ENCODE measurements around the gene CDH23. TPM values are rescaled to one million over a fixed set of nuclear protein-coding genes. Genes with fewer than 3 reads are reported as not detected.

Gene CDH23
- total and polyA plus RNA-seq, 2 experiments from 2014 or later: 0.30 to 1.5 TPM

GRCh38 chr10:71522442-71523144, 125.9 kb downstream of the CDH23 start:
- Histone ChIP-seq H3K4me2 (no peak overlapping the region), H3K9me3 (ENCODE audit: low read depth) (no peaks in the 10 kb centered on the region), H3K4me3 (no peak overlapping the region), H3K4me1 (ENCODE audit: insufficient read depth) (no peaks in the 10 kb centered on the region), H3K36me3 (replicated peaks; ENCODE audit: insufficient read depth, low read depth) (no peaks in the 10 kb centered on the region), H3K27me3 (no peaks in the 10 kb centered on the region), H2AFZ (no peak overlapping the region), H4K20me1 (ENCODE audit: insufficient read depth, poor library complexity, severe bottlenecking) (no peaks in the 10 kb centered on the region), H3K79me2 (no peaks in the 10 kb centered on the region), H3K9me2 (replicated peaks; ENCODE audit: insufficient read depth) (no peaks in the 10 kb centered on the region), H3K27ac (no peak overlapping the region)
- 61% methylated on average over 5 of the region's 5 CpGs for WGBS (ENCODE audit: low lambda C conversion rate, missing lambda C conversion rate)
- TF ChIP-seq EZH2 (IDR thresholded peaks at IDR 0.05; ENCODE audit: borderline replicate concordance): no peak
- TF ChIP-seq, protein P1, sequence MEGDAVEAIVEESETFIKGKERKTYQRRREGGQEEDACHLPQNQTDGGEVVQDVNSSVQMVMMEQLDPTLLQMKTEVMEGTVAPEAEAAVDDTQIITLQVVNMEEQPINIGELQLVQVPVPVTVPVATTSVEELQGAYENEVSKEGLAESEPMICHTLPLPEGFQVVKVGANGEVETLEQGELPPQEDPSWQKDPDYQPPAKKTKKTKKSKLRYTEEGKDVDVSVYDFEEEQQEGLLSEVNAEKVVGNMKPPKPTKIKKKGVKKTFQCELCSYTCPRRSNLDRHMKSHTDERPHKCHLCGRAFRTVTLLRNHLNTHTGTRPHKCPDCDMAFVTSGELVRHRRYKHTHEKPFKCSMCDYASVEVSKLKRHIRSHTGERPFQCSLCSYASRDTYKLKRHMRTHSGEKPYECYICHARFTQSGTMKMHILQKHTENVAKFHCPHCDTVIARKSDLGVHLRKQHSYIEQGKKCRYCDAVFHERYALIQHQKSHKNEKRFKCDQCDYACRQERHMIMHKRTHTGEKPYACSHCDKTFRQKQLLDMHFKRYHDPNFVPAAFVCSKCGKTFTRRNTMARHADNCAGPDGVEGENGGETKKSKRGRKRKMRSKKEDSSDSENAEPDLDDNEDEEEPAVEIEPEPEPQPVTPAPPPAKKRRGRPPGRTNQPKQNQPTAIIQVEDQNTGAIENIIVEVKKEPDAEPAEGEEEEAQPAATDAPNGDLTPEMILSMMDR (IDR thresholded peaks at IDR 0.05; ENCODE audit: poor library complexity): peak; percentile 10
- DNase-seq (ENCODE audit: low spot score): no peak

- DNase-seq (ENCODE audit: low spot score): no peak
- Histone ChIP-seq H3K4me1 (ENCODE audit: insufficient read depth) (no peaks in the 10 kb centered on the region), H3K36me3 (replicated peaks; ENCODE audit: insufficient read depth, low read depth) (no peaks in the 10 kb centered on the region), H3K27ac (no peak overlapping the region), H3K9me3 (ENCODE audit: low read depth) (no peaks in the 10 kb centered on the region), H3K4me2 (no peak overlapping the region), H3K4me3 (no peak overlapping the region), H2AFZ (no peak overlapping the region), H4K20me1 (ENCODE audit: insufficient read depth, poor library complexity, severe bottlenecking) (no peaks in the 10 kb centered on the region), H3K27me3 (no peaks in the 10 kb centered on the region), H3K79me2 (no peaks in the 10 kb centered on the region), H3K9me2 (replicated peaks; ENCODE audit: insufficient read depth) (no peaks in the 10 kb centered on the region)
- TF ChIP-seq EZH2 (IDR thresholded peaks at IDR 0.05; ENCODE audit: borderline replicate concordance) (no peak), EZH2phosphoT487 (IDR thresholded peaks at IDR 0.05; ENCODE audit: low read depth, severe bottlenecking, unreplicated experiment) (no peak)
- TF ChIP-seq, protein P1 (IDR thresholded peaks at IDR 0.05; ENCODE audit: poor library complexity): no peak
- 88% methylated on average over 6 of the region's 6 CpGs for WGBS (ENCODE audit: low lambda C conversion rate, missing lambda C conversion rate)
These were observed 127.0 kb downstream of the CDH23 start for GRCh38 chr10:71523756-71524155.

- no peak overlapping the region for H2AFZ ChIP-seq
- H3K4me2 ChIP-seq: no peak overlapping the region
- no peaks in the 10 kb centered on the region for H3K79me2 ChIP-seq
- H3K4me1 ChIP-seq (ENCODE audit: insufficient read depth): no peaks in the 10 kb centered on the region
- H3K4me3 ChIP-seq: no peak overlapping the region
- no peaks in the 10 kb centered on the region for H3K27me3 ChIP-seq
- no peaks in the 10 kb centered on the region for H3K9me2 ChIP-seq (replicated peaks; ENCODE audit: insufficient read depth)
- 87% methylated on average over 5 of the region's 5 CpGs for WGBS (ENCODE audit: low lambda C conversion rate, missing lambda C conversion rate)
- TF ChIP-seq, protein P1 (IDR thresholded peaks at IDR 0.05; ENCODE audit: poor library complexity): no peak
- TF ChIP-seq EZH2 (IDR thresholded peaks at IDR 0.05; ENCODE audit: borderline replicate concordance) (no peak), EZH2phosphoT487 (IDR thresholded peaks at IDR 0.05; ENCODE audit: low read depth, severe bottlenecking, unreplicated experiment) (no peak)
- no peaks in the 10 kb centered on the region for H4K20me1 ChIP-seq (ENCODE audit: insufficient read depth, poor library complexity, severe bottlenecking)
- no peak for DNase-seq (ENCODE audit: low spot score)
- H3K9me3 ChIP-seq (ENCODE audit: low read depth): no peaks in the 10 kb centered on the region
- no peaks in the 10 kb centered on the region for H3K36me3 ChIP-seq (replicated peaks; ENCODE audit: insufficient read depth, low read depth)
- no peak overlapping the region for H3K27ac ChIP-seq
These were observed 128.4 kb downstream of the CDH23 start for GRCh38 chr10:71525092-71525491.
